Bronchial epithelial cell (primary cell): ENCODE measurements around the gene GNG12. TPM values are rescaled to one million over a fixed set of nuclear protein-coding genes. Genes with fewer than 3 reads are reported as not detected.
A peak's percentile ranks its signal among the peaks of the same experiment; 100 is the strongest.

Experiments used
- DNase-seq: peaks from one replicate; pipeline ENCODE4 v3.0.0-alpha.2; 2010; ENCODE audit warnings: low read depth
- FAIRE-seq: peaks from 2 replicates; lab custom pipeline; 2011; peaks lifted over from hg19 to GRCh38; lab: Jason Lieb, UNC
- H3K27me3 ChIP-seq: 2 replicates; pipeline ENCODE4 v1.5.1; 2011; ENCODE audit warnings: low read length; ENCODE audit not compliant: control insufficient read depth, insufficient read depth
- H3K36me3 ChIP-seq: 2 replicates; pipeline ENCODE4 v1.5.1; 2011; ENCODE audit warnings: low read length; ENCODE audit not compliant: control insufficient read depth, insufficient read depth
- H3K4me3 ChIP-seq: 2 replicates; pipeline ENCODE4 v1.5.1; 2011; ENCODE audit warnings: mild to moderate bottlenecking, low read depth, low read length, control low read depth
- total RNA-seq: library from RNA; depleted of rRNA; stranded (reverse); fragments of >200 nt; gene quantifications from 2 replicates; pipeline ENCODE4 v1.2.1, GENCODE V29; 2014
- TF ChIP-seq, protein P1 (sequence below): IDR thresholded peaks from 2 replicates; pipeline ENCODE4 v1.5.1; 2011; ENCODE audit warnings: mild to moderate bottlenecking, moderate library complexity, low read length, control low read depth, inconsistent platforms; ENCODE audit not compliant: insufficient read depth, severe bottlenecking

The GNG12 gene
- total RNA-seq, 1 donor from 2014 or later: 75.3 TPM

DNA sequence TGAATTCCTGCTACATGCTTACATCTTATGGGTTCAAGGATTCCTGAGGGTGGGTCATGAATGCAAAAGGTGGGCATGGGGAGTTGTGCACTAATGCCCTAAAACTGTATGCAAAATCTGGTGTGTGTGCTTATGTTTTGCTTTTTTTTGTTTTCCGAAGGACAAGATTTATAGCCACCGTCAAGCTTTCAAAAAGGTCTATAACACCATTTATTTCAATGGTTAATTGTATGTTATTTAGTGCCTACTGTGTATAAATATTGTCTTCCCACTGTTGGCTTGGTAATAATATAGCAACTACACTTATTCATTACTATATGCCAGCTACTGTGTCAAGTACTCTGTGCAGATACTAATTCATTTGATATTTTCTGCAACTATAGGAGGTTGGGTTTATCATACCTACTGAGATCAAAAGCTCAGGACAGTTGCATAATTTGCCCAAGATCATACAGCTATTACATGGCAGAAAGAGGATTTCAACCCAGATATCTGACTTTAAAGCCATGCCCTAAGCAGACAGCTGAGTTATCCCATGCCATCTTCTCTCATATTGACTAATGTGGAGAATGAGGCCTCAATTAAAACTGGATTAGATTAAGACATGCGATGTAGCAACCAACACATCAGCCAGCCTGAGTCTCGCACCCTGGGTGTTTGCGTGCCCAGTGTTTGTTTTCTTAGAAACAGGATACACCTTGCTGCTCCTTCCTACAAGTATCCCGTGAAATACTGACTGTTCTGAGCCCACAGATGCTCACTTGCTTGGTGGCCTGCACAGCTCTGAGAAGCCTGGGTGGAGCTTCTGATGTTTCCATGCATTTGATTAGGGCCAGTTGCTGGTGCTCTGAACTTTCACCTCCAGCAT is 113.7 kb downstream of the GNG12 start:
- Histone ChIP-seq H3K36me3 (no peaks in the 10 kb centered on the region), H3K4me3 (no peak overlapping the region), H3K27me3 (no peaks in the 10 kb centered on the region)
- FAIRE-seq (no peak), DNase-seq (no peak)
- TF ChIP-seq, protein P1, sequence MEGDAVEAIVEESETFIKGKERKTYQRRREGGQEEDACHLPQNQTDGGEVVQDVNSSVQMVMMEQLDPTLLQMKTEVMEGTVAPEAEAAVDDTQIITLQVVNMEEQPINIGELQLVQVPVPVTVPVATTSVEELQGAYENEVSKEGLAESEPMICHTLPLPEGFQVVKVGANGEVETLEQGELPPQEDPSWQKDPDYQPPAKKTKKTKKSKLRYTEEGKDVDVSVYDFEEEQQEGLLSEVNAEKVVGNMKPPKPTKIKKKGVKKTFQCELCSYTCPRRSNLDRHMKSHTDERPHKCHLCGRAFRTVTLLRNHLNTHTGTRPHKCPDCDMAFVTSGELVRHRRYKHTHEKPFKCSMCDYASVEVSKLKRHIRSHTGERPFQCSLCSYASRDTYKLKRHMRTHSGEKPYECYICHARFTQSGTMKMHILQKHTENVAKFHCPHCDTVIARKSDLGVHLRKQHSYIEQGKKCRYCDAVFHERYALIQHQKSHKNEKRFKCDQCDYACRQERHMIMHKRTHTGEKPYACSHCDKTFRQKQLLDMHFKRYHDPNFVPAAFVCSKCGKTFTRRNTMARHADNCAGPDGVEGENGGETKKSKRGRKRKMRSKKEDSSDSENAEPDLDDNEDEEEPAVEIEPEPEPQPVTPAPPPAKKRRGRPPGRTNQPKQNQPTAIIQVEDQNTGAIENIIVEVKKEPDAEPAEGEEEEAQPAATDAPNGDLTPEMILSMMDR: no peak

DNA sequence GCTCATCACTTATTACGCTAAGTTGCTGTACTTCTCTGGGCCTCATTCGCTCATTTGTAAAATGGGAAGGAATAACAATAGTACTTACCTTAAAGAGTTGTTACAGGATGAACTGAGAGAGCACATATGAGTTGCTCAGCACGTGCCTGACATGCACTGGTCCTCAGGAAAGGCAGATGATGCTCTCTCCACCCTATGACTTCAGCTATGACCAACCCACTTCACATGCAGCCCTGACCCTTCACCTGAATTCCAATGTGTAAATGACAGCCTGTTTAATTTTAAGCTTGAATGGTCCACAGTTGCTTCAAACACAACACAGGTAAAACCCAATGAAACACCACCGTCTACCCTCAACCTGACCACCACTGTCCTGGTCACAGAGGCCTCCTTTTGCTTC is 115.4 kb downstream of the GNG12 start:
- no peaks in the 10 kb centered on the region for H3K36me3 ChIP-seq
- no peak for FAIRE-seq

DNA sequence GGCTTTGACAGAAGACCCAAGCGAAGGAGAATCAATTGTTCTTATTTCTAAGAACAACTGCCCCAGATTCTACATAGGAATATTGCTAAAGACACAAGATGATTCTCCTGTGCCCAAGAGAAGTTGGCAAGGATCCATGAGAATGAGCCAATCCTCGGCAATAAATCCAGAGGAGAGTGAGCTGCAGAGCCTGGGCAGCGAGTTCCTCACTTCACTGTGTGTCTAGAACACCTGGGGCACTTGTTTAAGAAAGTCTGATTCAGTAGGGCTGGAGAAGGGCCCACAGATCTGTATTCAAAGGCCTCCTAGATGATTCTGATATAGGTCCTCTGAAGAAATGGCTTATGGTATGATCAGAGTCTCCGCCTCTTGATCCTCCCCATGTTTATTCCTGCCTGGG is 116.5 kb downstream of the GNG12 start:
- FAIRE-seq (no peak), DNase-seq (peak; percentile 81)
- Histone ChIP-seq H3K4me3 (no peak overlapping the region), H3K36me3 (no peaks in the 10 kb centered on the region), H3K27me3 (no peaks in the 10 kb centered on the region)
- TF ChIP-seq, protein P1: no peak

More for the DNA sequence above, 115.4 kb downstream of the GNG12 start:
- H3K27me3 ChIP-seq: no peaks in the 10 kb centered on the region
- H3K4me3 ChIP-seq: no peak overlapping the region
- TF ChIP-seq, protein P1: no peak
- peak; percentile 76 for DNase-seq

DNA sequence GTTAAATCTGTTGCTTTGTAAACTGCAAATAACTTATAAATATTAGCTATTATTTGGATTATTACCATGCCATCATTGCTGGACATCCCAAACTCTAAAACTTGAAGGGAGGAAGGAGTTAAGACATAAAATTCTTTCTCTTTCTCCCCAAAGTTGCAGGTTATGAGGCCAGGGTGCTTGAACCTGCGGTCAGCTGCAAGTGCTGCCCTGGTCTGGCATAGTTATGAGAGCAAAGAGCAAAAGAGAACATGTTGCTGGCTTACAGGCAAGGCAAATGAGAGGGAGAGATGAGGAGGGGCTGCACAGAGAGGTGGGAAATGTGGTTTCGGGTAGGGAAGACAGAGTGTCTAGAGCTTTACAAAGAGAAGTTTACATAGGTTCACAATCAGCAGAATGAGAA is 117.4 kb downstream of the GNG12 start:
- Histone ChIP-seq H3K27me3 (no peaks in the 10 kb centered on the region), H3K36me3 (no peaks in the 10 kb centered on the region), H3K4me3 (no peak overlapping the region)
- TF ChIP-seq, protein P1: no peak
- FAIRE-seq: no peak
- DNase-seq: no peak

DNA sequence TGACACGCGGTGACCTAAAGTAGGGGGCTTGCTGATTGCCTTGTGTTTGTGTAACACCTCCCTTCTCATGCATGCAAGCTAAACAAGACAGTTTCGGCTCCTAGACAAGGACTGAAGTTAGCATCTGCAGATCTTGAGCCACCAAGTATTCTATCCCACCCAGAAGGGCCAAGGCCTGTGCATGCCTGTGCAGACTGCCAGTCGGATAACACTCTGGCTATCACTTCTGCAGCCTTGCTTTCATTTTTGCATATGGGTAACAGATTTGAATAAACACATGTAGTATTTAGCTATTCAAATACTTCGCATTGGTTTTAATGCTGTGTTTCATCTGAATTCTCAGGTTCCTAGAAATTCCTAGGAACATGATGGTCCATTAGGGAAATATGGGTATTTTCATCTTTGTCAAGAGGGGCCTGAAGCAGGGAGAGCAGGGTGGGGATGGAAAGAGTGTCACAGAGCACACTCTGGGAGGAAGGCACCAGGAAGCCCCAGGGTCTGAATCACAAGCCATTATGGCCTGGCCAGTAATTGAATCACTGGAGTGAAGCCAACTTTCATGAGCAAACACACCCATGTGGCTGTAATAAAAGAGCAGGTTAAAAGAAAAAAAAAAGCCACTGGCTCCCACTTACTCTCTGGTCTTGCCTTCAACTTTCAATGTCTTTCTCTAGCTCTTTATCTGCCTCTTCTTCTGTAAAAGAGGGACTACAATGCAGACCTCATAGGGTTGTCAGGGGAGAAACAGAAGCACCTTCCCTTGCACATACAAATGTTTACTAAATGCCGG is 120.0 kb downstream of the GNG12 start:
- H3K4me3 ChIP-seq: no peak overlapping the region
- DNase-seq (peak; percentile 87), FAIRE-seq (no peak)
- H3K27me3 ChIP-seq: no peaks in the 10 kb centered on the region
- TF ChIP-seq, protein P1: no peak
- no peaks in the 10 kb centered on the region for H3K36me3 ChIP-seq
